ENCODE measurements around the gene ZCCHC10.
"Not testable (repeated sequence)": the region's sequence is repeated elsewhere in the genome, so short reads cannot be mapped to it uniquely, and the experiment has no call there.

Gene ZCCHC10

DNA sequence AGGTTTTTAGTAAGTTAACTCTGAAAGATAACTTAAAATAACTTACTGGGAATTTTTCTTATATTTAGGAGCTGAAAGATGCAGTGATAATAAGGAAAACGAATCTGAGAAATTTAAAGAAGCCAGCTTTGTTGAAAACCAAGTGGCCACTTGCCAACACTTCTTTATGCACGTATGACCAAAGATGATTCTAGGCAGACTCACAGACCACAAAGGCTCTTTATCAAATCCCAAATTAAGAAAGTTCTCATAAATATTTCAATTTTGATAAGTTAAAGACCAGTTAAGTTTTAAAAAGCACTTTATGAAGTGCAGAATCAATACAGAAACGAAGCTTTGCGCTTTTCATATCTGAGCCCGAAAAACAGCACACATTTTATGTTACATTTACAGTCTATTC, 64.5 kb downstream of the ZCCHC10 start:
- TF ChIP-seq, protein P1, sequence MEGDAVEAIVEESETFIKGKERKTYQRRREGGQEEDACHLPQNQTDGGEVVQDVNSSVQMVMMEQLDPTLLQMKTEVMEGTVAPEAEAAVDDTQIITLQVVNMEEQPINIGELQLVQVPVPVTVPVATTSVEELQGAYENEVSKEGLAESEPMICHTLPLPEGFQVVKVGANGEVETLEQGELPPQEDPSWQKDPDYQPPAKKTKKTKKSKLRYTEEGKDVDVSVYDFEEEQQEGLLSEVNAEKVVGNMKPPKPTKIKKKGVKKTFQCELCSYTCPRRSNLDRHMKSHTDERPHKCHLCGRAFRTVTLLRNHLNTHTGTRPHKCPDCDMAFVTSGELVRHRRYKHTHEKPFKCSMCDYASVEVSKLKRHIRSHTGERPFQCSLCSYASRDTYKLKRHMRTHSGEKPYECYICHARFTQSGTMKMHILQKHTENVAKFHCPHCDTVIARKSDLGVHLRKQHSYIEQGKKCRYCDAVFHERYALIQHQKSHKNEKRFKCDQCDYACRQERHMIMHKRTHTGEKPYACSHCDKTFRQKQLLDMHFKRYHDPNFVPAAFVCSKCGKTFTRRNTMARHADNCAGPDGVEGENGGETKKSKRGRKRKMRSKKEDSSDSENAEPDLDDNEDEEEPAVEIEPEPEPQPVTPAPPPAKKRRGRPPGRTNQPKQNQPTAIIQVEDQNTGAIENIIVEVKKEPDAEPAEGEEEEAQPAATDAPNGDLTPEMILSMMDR (IDR thresholded peaks at IDR 0.05; ENCODE audit: low read depth, low read length): no peak
- peak overlapping the region; percentile 66 to 84 for H3K4me3 ChIP-seq (replicated peaks in 1 of 2; ENCODE audit: low read depth in 2 of 2, low read length in 2 of 2)
- peak; percentile 71 to 74 for DNase-seq (ENCODE audit: low read depth in 2 of 2)

DNA sequence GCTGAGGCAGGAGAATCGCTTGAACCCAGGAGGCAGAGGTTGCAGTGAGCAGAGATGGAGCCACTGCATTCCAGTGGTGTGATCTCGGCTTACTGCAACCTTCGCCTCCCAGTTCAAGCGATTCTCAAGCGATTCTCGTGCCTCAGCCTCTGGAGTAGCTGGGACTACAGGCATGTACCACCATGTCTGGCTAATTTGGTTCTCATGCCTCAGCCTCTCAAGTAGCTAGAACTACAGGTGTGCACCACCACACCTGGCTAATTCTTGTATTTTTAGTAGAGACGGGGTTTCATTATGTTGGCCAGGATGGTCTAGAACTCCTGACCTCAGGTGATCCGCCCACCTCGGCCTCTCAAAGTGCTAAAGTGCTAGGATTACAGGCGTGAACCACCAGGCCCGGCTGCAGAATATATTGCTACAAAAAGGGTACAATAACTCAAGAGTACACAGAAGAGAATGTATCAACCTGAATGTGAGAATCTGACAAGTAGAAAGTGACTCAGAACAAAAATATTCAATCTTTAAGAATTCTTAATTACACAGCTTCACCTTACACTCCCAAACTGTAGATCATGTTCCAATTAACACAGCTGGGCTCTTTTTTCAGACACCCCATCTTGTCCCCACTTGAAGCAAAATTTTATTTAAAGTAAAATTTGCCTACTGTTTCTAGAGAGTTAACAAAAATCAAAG, 65.1 kb downstream of the ZCCHC10 start:
- not testable (repeated sequence) for DNase-seq (ENCODE audit: low read depth in 2 of 2)
- H3K4me3 ChIP-seq (replicated peaks in 1 of 2; ENCODE audit: low read depth in 2 of 2, low read length in 2 of 2): peak overlapping the region; percentile 66 to 84

DNA sequence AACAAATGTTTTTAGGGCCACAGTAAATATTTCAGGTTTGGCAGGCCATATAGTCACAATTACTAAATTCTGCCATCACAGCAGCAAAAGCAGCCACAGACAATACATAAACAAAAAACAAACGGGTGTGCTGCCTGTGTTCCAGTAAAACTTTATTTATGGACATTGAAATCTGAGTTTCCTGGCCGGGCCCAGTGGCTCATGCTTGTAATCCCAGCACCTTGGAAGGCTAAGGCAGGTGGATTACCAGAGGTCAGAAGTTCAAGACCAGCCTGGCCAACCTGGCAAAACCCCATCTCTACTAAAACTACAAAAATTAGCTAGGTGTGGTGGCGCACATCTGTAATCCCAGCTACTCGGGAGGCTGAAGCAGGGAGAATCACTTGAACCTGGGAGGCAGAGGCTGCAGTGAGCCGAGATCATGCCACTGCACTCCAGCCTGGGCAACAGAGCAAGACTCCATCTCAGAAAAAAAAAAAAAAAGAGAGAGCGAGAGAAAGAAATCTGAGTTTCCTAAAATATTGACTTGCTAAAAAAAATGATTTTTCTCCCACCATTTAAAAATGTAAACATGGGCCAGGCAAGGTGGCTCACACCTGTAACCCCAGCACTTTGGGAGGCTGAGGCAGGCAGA, 70.1 kb downstream of the ZCCHC10 start:
- DNase-seq (ENCODE audit: low read depth in 2 of 2); H3K4me3 ChIP-seq (replicated peaks in 1 of 2; ENCODE audit: low read depth in 2 of 2, low read length in 2 of 2): not testable (repeated sequence)

DNA sequence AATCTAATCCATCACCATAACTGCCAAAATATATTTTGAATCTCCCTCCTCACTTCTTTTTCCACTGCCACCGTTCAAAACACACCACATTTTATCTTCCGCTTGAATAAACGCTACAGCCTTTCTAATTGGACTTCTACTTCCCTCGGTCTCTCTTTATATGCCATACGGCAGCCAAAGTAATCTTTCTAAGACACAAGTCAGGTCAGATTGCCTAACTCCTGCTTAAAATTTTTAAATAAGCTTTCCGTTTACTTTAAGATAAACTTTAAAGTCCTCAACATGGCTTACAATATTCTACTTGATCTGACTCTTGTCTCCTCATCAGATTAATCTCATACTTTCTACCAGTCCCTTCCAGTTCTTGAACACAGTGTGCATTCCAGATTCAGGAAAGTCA, 72.6 kb downstream of the ZCCHC10 start:
- no peak for DNase-seq (ENCODE audit: low read depth in 2 of 2)
- H3K4me3 ChIP-seq (replicated peaks in 1 of 2; ENCODE audit: low read depth in 2 of 2, low read length in 2 of 2): no peak overlapping the region
- TF ChIP-seq, protein P1 (IDR thresholded peaks at IDR 0.05; ENCODE audit: low read depth, low read length): no peak

DNA sequence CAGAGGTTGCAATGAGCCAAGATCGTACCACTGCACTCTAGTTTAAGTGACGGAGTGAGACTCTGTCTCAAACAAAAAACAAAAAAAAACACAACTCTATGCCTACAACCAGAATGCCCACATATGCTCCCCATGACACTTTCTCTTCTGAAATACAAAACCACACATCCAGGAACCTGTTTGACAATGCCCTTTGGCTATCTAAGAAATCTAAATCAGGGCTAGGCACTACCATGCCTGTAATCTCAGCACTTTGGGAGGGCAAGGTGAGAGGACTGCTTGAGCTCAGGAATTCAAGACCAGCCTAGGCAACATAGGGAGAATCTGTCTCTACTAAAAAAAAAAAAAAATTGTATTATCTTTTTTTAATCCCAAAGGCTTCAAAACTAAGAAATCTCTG, 73.5 kb downstream of the ZCCHC10 start:
- TF ChIP-seq, protein P1 (IDR thresholded peaks at IDR 0.05; ENCODE audit: low read depth, low read length): no peak
- no peak overlapping the region for H3K4me3 ChIP-seq (replicated peaks in 1 of 2; ENCODE audit: low read depth in 2 of 2, low read length in 2 of 2)
- no peak for DNase-seq (ENCODE audit: low read depth in 2 of 2)

DNA sequence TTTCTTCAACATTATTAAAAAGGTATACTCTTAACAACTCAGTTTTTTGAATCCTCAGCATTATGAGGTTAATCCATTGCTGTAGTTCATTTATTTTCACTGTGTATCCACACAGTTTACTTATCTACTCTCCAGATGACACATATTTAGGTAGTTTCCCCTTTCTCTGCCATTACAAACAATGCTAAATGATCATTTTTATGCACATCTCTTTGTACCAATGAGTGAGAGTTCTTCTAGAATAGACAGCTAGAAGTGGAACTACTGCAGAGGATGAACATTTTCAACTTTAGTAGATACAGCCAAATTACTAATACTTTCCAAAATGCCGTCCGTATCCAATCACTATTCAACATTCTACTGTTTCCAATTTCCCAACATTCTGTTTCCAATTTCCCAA, 74.5 kb downstream of the ZCCHC10 start:
- TF ChIP-seq, protein P1 (IDR thresholded peaks at IDR 0.05; ENCODE audit: low read depth, low read length): no peak
- no peak overlapping the region for H3K4me3 ChIP-seq (replicated peaks in 1 of 2; ENCODE audit: low read depth in 2 of 2, low read length in 2 of 2)
- no peak for DNase-seq (ENCODE audit: low read depth in 2 of 2)

DNA sequence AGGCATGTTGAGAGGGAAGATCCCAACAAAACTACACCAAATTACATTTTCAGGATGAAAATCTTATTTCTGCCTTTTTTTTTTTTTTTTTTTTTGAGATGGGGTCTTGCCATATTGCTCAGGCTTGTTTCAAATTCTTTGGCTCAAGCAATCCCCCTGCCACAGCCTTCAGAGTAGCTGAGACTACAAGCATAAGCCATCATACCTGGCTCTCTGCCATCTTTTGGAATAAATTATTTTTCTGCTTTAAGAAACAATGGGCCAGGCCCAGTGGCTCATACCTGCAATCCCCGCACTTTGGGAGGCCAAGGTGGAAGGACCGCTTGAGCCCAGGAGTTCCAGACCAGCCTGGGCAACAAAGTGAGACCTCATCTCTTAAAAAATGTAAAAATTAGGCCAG, 77.2 kb downstream of the ZCCHC10 start:
- TF ChIP-seq, protein P1 (IDR thresholded peaks at IDR 0.05; ENCODE audit: low read depth, low read length): no peak
- peak; percentile 15 to 25 for DNase-seq (ENCODE audit: low read depth in 2 of 2)
- no peak overlapping the region for H3K4me3 ChIP-seq (replicated peaks in 1 of 2; ENCODE audit: low read depth in 2 of 2, low read length in 2 of 2)

DNA sequence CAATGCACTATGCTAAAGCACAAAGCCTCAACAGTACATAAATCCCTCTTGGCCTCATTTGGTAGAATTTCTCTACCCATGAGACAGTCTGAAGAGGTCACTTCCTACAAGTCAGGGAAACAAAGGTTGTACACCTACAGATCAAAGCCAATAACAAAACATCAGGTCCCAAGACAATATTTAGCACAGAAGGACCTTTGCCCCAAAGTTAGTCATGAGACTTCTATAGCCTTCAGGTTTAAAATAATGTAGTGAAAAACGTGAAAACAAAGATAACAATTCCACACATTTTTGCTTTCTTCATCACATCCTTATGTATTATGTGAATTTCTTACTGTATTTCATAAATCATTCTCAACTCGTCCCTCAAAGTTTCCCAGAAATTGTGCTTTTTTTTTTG, 78.7 kb downstream of the ZCCHC10 start:
- no peak overlapping the region for H3K4me3 ChIP-seq (replicated peaks in 1 of 2; ENCODE audit: low read depth in 2 of 2, low read length in 2 of 2)
- TF ChIP-seq, protein P1 (IDR thresholded peaks at IDR 0.05; ENCODE audit: low read depth, low read length): no peak
- peak; percentile 31 to 74 for DNase-seq (ENCODE audit: low read depth in 2 of 2)
